Liver (tissue), 9 donors: ENCODE measurements around the gene CNNM2. TPM values are rescaled to one million over a fixed set of nuclear protein-coding genes. Genes with fewer than 3 reads are reported as not detected.
A peak's percentile ranks its signal among the peaks of the same experiment; 100 is the strongest.

Source experiments
- DNase-seq: peaks from one replicate; pipeline ENCODE4 v3.0.0-alpha.2; 2017; ENCODE audit warnings: low spot score
- H3K27ac ChIP-seq, 2 donors: one replicate each; pipeline ENCODE4 v1.7.0; 2013; ENCODE audit warnings: inconsistent platforms in 2 of 2, low read length in 2 of 2, control low read depth in 1 of 2, low read depth in 1 of 2, mild to moderate bottlenecking in 1 of 2
- H3K27me3 ChIP-seq, 4 donors: one replicate each; pipeline versions ENCODE4 v1.6.1 to v1.7.0; 2013; ENCODE audit warnings: low read length in 3 of 4, inconsistent platforms in 1 of 4, mild to moderate bottlenecking in 1 of 4, moderate library complexity in 1 of 4; ENCODE audit not compliant: control insufficient read depth in 4 of 4, insufficient read depth in 4 of 4
- H3K36me3 ChIP-seq, 4 donors: one replicate each; pipeline versions ENCODE4 v1.6.1 to v1.7.0; 2013; ENCODE audit warnings: low read length in 3 of 4, mild to moderate bottlenecking in 3 of 4, low read depth in 1 of 4, moderate library complexity in 1 of 4; ENCODE audit not compliant: control insufficient read depth in 4 of 4, insufficient read depth in 3 of 4
- H3K4me1 ChIP-seq, 4 donors: one replicate each; pipeline versions ENCODE4 v1.6.1 to v1.7.0; 2013; ENCODE audit warnings: low read length in 3 of 4, mild to moderate bottlenecking in 3 of 4, moderate library complexity in 1 of 4; ENCODE audit not compliant: control insufficient read depth in 4 of 4, insufficient read depth in 4 of 4
- H3K4me3 ChIP-seq, 3 donors: one replicate each; pipeline versions ENCODE4 v1.6.1 to v1.7.0; 2013; ENCODE audit warnings: low read length in 3 of 3, control low read depth in 1 of 3, low read depth in 1 of 3, mild to moderate bottlenecking in 1 of 3
- H3K9ac ChIP-seq, 2 donors: one replicate each; pipeline ENCODE4 v1.7.0; 2013; ENCODE audit warnings: low read length in 2 of 2, mild to moderate bottlenecking in 2 of 2, moderate library complexity in 2 of 2, control low read depth in 1 of 2, low read depth in 1 of 2
- H3K9me3 ChIP-seq, 4 donors: one replicate each; pipeline versions ENCODE4 v1.6.1 to v1.7.0; 2013; ENCODE audit warnings: low read length in 3 of 4; ENCODE audit not compliant: control insufficient read depth in 4 of 4
- CTCF ChIP-seq: fragments of 150-350 bp; IDR thresholded peaks from 2 replicates; pipeline ENCODE4 v1.5.1; 2017; ENCODE audit warnings: improper control_type of control experiment, low read depth, low read length; ENCODE audit not compliant: missing input control
- EGR1 ChIP-seq, 2 donors: IDR thresholded peaks; 2 replicates each; pipeline ENCODE4 v1.6.1; 2016 to 2018; ENCODE audit warnings: antibody characterized with exemption in 2 of 2, low read depth in 2 of 2
- FOXA1 ChIP-seq: IDR thresholded peaks from 2 replicates; pipeline ENCODE4 v1.6.1; 2016; ENCODE audit warnings: antibody characterized with exemption
- FOXA2 ChIP-seq: IDR thresholded peaks from 2 replicates; pipeline ENCODE4 v1.6.1; 2016; ENCODE audit warnings: antibody characterized with exemption
- GABPA ChIP-seq, 2 donors: IDR thresholded peaks in 1 of 2; conservative IDR thresholded peaks in 1 of 2; 2 replicates each; pipeline ENCODE4 v1.6.1; 2016; ENCODE audit warnings: antibody characterized with exemption in 2 of 2, mild to moderate bottlenecking in 1 of 2, moderate library complexity in 1 of 2
- HNF4A ChIP-seq, 2 donors: conservative IDR thresholded peaks; 2 replicates each; pipeline ENCODE4 v1.6.1; 2016; ENCODE audit warnings: antibody characterized with exemption in 2 of 2, mild to moderate bottlenecking in 2 of 2
- HNF4G ChIP-seq: IDR thresholded peaks from 2 replicates; pipeline ENCODE4 v1.6.1; 2016; ENCODE audit warnings: antibody characterized with exemption
- JUND ChIP-seq, 2 donors: IDR thresholded peaks; 2 replicates each; pipeline ENCODE4 v1.6.1; 2016; ENCODE audit warnings: antibody characterized with exemption in 2 of 2
- MAX ChIP-seq: IDR thresholded peaks from 2 replicates; pipeline ENCODE4 v1.6.1; 2016; ENCODE audit warnings: antibody characterized with exemption
- RAD21 ChIP-seq, 2 donors: IDR thresholded peaks; 2 replicates each; pipeline ENCODE4 v1.6.1; 2016; ENCODE audit warnings: antibody characterized with exemption in 2 of 2, mild to moderate bottlenecking in 2 of 2
- REST ChIP-seq: IDR thresholded peaks from 2 replicates; pipeline ENCODE4 v1.6.1; 2016; ENCODE audit warnings: antibody characterized with exemption, mild to moderate bottlenecking
- RXRA ChIP-seq, 2 donors: IDR thresholded peaks; 2 replicates each; pipeline ENCODE4 v1.6.1; 2017 to 2018; ENCODE audit warnings: antibody characterized with exemption in 2 of 2, mild to moderate bottlenecking in 1 of 2
- SP1 ChIP-seq: IDR thresholded peaks from 2 replicates; pipeline ENCODE4 v1.6.1; 2018; ENCODE audit warnings: antibody characterized with exemption, mild to moderate bottlenecking
- TAF1 ChIP-seq: conservative IDR thresholded peaks from 2 replicates; pipeline ENCODE4 v1.6.1; 2016; ENCODE audit warnings: antibody characterized with exemption, mild to moderate bottlenecking
- YY1 ChIP-seq: IDR thresholded peaks from 2 replicates; pipeline ENCODE4 v1.6.1; 2016; ENCODE audit warnings: antibody characterized with exemption, mild to moderate bottlenecking
- ZBTB33 ChIP-seq: IDR thresholded peaks from 2 replicates; pipeline ENCODE4 v1.6.1; 2016; ENCODE audit warnings: antibody characterized with exemption
- WGBS: extraction: QIAGEN DNeasy Blood & Tissue Kit; methylation state at CpG from one replicate; pipeline ENCODE4 v1.1.7; 2013; 5-methylcytosine and 5-hydroxymethylcytosine counted together
- polyA plus RNA-seq, 2 donors: library from polyadenylated mRNA; stranded (reverse) in 1 of 2; unstranded in 1 of 2; fragments of 200-250 nt in 1 of 2; fragments of >200 nt in 1 of 2; fragmentation: Nextera tagmentation in 1 of 2; extraction: Ambion mirVana in 1 of 2; gene quantifications; one replicate each; pipeline versions ENCODE4 v1.2.1 to v1.2.3, GENCODE V29; 2013 to 2015
- total RNA-seq, 2 donors: library from RNA; depleted of rRNA; stranded (reverse); fragments of >200 nt; gene quantifications; one replicate each; pipeline ENCODE4 v1.2.3, GENCODE V29; 2014
- donor health status: healthy.
- donor health status: healthy.
- donor health status: healthy.
- donor health status: healthy.
- donor health status: healthy.

Gene CNNM2
- total and polyA plus RNA-seq, 4 donors = 2.0 to 10.8 (median 6.9) TPM

- no peak overlapping the region for H3K9ac ChIP-seq
- 77% methylated on average over 4 of the region's 4 CpGs for WGBS
- no peaks in the 10 kb centered on the region for H3K9me3 ChIP-seq
- H3K4me1 ChIP-seq = peaks cover 0 to 3% (median 1%) of the 10 kb centered on the region in 4 donors
- DNase-seq = no peak
- TF ChIP-seq HNF4A (conservative IDR thresholded peaks at IDR 0.05) = peak in 1 of 2 donors; percentile 32
- TF ChIP-seq FOXA2 = no peak
- no peak overlapping the region for H3K27ac ChIP-seq
- H3K36me3 ChIP-seq = peaks cover 5 to 10% (median 6%) of the 10 kb centered on the region in 4 donors
- H3K4me3 ChIP-seq = no peak overlapping the region
- H3K27me3 ChIP-seq = no peaks in the 10 kb centered on the region
These were observed 23.5 kb upstream of the CNNM2 start for GRCh38 chr10:102894466-102895213.

GRCh38 chr10:102900006-102900405, 18.1 kb upstream of the CNNM2 start:
- no peak for TF ChIP-seq CTCF
- no peak for TF ChIP-seq TAF1
- TF ChIP-seq SP1 = no peak
- TF ChIP-seq RXRA (IDR thresholded peaks at IDR 0.05) = no peak
- TF ChIP-seq JUND (IDR thresholded peaks at IDR 0.05) = no peak
- TF ChIP-seq FOXA1 = no peak
- TF ChIP-seq GABPA (IDR thresholded peaks at IDR 0.05 in 1 of 2, conservative IDR thresholded peaks at IDR 0.05 in 1 of 2) = no peak
- no peak for TF ChIP-seq MAX
- no peak for TF ChIP-seq EGR1 (IDR thresholded peaks at IDR 0.05; ENCODE audit: low read depth in 2 of 2)
- no peak for TF ChIP-seq ZBTB33
- TF ChIP-seq HNF4G = no peak
- no peak for TF ChIP-seq RAD21 (IDR thresholded peaks at IDR 0.05)
- Histone ChIP-seq H3K27ac (no peak overlapping the region), H3K9me3 (no peaks in the 10 kb centered on the region), H3K4me1 (no peaks in the 10 kb centered on the region), H3K27me3 (no peaks in the 10 kb centered on the region), H3K9ac (no peak overlapping the region), H3K36me3 (peaks cover 0 to 8% (median 2%) of the 10 kb centered on the region in 4 donors), H3K4me3 (no peak overlapping the region)
- DNase-seq = no peak
- 77% methylated on average over 3 of the region's 3 CpGs for WGBS

- H3K27ac ChIP-seq = no peak overlapping the region
- no peaks in the 10 kb centered on the region for H3K27me3 ChIP-seq
- TF ChIP-seq FOXA1 (no peak), GABPA (IDR thresholded peaks at IDR 0.05 in 1 of 2, conservative IDR thresholded peaks at IDR 0.05 in 1 of 2) (no peak), HNF4G (no peak), FOXA2 (no peak), JUND (IDR thresholded peaks at IDR 0.05) (no peak), HNF4A (conservative IDR thresholded peaks at IDR 0.05) (no peak), EGR1 (IDR thresholded peaks at IDR 0.05; ENCODE audit: low read depth in 2 of 2) (no peak), MAX (no peak), RAD21 (IDR thresholded peaks at IDR 0.05) (no peak), TAF1 (no peak), REST (no peak), RXRA (IDR thresholded peaks at IDR 0.05) (no peak), YY1 (no peak)
- H3K36me3 ChIP-seq = peaks cover 0 to 8% (median 0%) of the 10 kb centered on the region in 4 donors
- no peaks in the 10 kb centered on the region for H3K9me3 ChIP-seq
- DNase-seq = no peak
- H3K9ac ChIP-seq = no peak overlapping the region
- no peaks in the 10 kb centered on the region for H3K4me1 ChIP-seq
- H3K4me3 ChIP-seq = no peak overlapping the region
These were observed 13.7 kb upstream of the CNNM2 start for GRCh38 chr10:102904346-102904745.
